HepG2 (cell line): ENCODE measurements around the gene HTRA3. TPM values are rescaled to one million over a fixed set of nuclear protein-coding genes. Genes with fewer than 3 reads are reported as not detected.

Experiments used
- CCDC6 ChIP-seq: sonication (generic); formaldehyde crosslinking; IDR thresholded peaks from 2 replicates; pipeline ENCODE4 v1.8.1; 2022; ENCODE audit warnings: mild to moderate bottlenecking, missing genetic modification reagents, moderate library complexity
- CTCF ChIP-seq: sonication (generic); formaldehyde crosslinking; IDR thresholded peaks from 2 replicates; pipeline ENCODE4 v1.5.0; 2020; ENCODE audit warnings: mild to moderate bottlenecking, missing genetic modification reagents, moderate library complexity
- PHB2 ChIP-seq: fragments of 450-650 bp; IDR thresholded peaks from 2 replicates; pipeline ENCODE4 v1.6.1; 2018; ENCODE audit not compliant: partially characterized antibody
- PHF21A ChIP-seq: sonication (generic); formaldehyde crosslinking; IDR thresholded peaks from 2 replicates; pipeline ENCODE4 v1.5.0; 2020; ENCODE audit warnings: mild to moderate bottlenecking, missing genetic modification reagents
- SMARCE1 ChIP-seq: fragments of 450-650 bp; IDR thresholded peaks from 2 replicates; pipeline ENCODE4 v1.6.1; 2017; ENCODE audit warnings: borderline replicate concordance
- ZMYM2 ChIP-seq: sonication (generic); formaldehyde crosslinking; IDR thresholded peaks from 2 replicates; pipeline ENCODE4 v1.8.0; 2022; ENCODE audit warnings: mild to moderate bottlenecking, missing genetic modification reagents
- ZNF264 ChIP-seq: sonication (generic); formaldehyde crosslinking; IDR thresholded peaks from 2 replicates; pipeline ENCODE4 v1.4.0; 2020; ENCODE audit warnings: missing genetic modification reagents
- ZNF407 ChIP-seq: sonication (generic); formaldehyde crosslinking; IDR thresholded peaks from one replicate; pipeline ENCODE4 v1.5.1; 2020; ENCODE audit warnings: mild to moderate bottlenecking, missing genetic modification reagents; ENCODE audit errors: not compliant biosample characterization
- ZNF777 ChIP-seq: sonication (generic); formaldehyde crosslinking; IDR thresholded peaks from 2 replicates; pipeline ENCODE4 v1.4.0; 2020; ENCODE audit warnings: missing genetic modification reagents
- polyA plus RNA-seq, 8 experiments: library from polyadenylated mRNA; depleted of rRNA in 3 of 8; stranded (reverse) in 7 of 8; unstranded in 1 of 8; fragments of >200 nt; fragmentation: Illumina TruSeq in 4 of 8; extraction: Trizol in 4 of 8; gene quantifications; 2 replicates each; pipeline versions ENCODE4 v1.2.1 to v1.2.3, GENCODE V29; 2011 to 2016; ENCODE audit warnings: low read depth in 4 of 8, missing spikeins in 1 of 8, mixed read lengths in 1 of 8; ENCODE audit not compliant: insufficient read depth in 1 of 8
- total RNA-seq, 5 experiments: library from RNA; depleted of rRNA; stranded (reverse); fragments of >200 nt; fragmentation: Illumina TruSeq; extraction: Trizol; gene quantifications; 2 replicates each; pipeline ENCODE4 v1.2.3, GENCODE V29; 2016; ENCODE audit warnings: low read depth in 1 of 5

HTRA3 gene
- total and polyA plus RNA-seq, 2 of the 13 experiments (the other 11 are each of a cell fraction or from before 2014, with no cell fraction given): 0.17 TPM; not detected in 1

- no peak for TF ChIP-seq ZNF407 (CRISPR knock-in tag)
- TF ChIP-seq ZMYM2 (CRISPR knock-in tag): no peak
- TF ChIP-seq CCDC6: no peak
- TF ChIP-seq PHF21A (CRISPR knock-in tag): no peak
- TF ChIP-seq CTCF: no peak
- no peak for TF ChIP-seq PHB2
- no peak for TF ChIP-seq SMARCE1
- TF ChIP-seq ZNF777: no peak
- TF ChIP-seq ZNF264 (CRISPR knock-in tag): no peak
Observed at GRCh38 chr4:8282134-8282641, 12.6 kb downstream of the HTRA3 start (continued).
